GM18909 (cell line): ENCODE measurements around the gene MRPL20.
"Not testable (repeated sequence)": the region's sequence is repeated elsewhere in the genome, so short reads cannot be mapped to it uniquely, and the experiment has no call there.

ENCODE experiments used
- ATAC-seq: cut with Tn5 transposase; IDR thresholded peaks from one replicate; pipeline ENCODE4 v1.9.1; 2021; ENCODE audit warnings: mild to moderate bottlenecking; ENCODE audit not compliant: unreplicated experiment, poor library complexity

MRPL20 gene

GRCh38 chr1:1437904-1438376, 30.8 kb upstream of the MRPL20 start:
- ATAC-seq: peak; percentile 69

DNA sequence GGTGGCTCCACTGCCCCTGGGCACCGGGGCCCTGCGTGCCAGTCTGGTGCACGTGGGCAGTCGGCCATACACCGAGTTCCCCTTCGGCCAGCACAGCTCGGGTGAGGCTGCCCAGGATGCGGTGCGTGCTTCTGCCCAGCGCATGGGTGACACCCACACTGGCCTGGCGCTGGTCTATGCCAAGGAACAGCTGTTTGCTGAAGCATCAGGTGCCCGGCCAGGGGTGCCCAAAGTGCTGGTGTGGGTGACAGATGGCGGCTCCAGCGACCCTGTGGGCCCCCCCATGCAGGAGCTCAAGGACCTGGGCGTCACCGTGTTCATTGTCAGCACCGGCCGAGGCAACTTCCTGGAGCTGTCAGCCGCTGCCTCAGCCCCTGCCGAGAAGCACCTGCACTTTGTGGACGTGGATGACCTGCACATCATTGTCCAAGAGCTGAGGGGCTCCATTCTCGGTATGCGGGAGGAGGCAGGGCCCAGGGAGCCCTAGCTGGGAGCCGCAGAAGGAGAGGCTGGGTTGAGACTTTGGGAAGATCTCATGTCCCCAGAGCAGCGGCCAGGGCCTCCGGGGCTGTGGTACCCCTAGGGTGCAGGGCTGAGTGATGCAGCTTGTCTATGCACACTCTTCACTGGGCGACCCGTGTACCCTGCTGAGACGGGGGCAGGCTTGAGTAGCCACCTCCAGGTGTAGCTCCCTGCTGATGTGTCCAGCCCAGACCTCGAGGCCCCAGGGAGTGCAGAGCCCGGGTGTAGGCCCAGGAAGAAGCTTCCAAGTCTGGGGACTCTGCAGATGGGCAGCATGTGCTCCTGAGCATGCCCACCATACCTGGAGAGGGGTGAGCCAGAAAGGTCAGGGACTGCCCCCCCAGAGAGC, 30.2 kb upstream of the MRPL20 start:
- ATAC-seq: no peak

DNA sequence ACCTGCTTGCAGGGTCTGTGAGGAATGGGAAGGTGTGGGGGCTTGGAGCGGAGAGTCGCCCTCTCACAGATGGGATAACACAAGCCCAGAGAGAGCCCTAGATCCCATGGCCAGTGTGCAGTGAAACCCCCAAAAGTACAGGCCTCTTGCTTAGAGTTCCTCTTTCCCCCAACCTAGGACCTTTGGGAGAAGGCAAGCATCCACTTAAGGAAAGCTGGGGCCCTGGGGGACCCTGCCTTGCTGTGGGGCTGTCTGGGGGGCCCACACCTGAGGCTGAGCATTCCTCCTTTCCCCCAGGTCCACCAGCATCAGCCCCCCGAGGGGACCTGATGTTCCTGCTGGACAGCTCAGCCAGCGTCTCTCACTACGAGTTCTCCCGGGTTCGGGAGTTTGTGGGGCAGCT, 29.5 kb upstream of the MRPL20 start:
- ATAC-seq: no peak

DNA sequence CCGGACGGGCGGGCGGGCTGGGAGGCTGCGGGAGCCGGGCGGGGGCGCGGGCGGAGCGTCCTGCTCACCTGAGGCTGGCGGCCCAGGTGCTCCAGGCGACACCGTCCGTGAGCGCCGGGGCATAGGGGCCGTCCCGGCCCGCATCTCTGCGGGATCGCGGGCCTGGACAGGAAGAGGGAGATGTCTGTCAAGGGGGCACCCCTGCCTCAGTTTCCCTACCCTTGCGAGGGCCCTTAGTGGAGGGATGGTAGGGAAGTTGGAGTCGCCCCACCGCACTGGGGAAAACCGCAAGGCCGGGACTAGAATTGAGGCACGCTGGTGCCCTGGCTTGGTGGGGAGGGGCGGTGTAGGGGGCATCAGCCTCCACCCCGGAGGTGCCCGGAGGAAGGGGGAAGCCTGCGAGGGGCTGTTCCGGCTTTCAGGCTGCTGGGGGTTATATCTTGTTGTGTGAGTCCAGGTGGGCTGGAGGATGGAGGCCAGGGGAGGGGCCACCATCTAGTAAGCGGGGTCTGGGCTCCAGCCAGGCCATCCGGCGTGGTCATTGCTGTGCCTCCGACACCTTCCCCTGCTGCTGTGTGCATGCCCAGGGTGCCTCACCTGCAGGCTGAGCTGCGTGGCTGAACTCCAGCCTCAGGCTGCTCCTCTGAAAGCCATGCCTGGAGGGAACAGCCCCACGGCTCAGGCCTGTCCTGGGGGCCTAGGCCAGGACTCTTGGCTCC, 29.0 kb upstream of the MRPL20 start:
- no peak for ATAC-seq

- ATAC-seq: no peak
Measured at GRCh38 chr1:1435106-1435903, 28.2 kb upstream of the MRPL20 start, which contains the start of gene VWA1. Gene VWA1 (plus strand): TSS chr1:1435690. CDS start chr1:1435749, 59 bp downstream.

- no peak for ATAC-seq
Measured at GRCh38 chr1:1434824-1435105, 27.7 kb upstream of the MRPL20 start.

DNA sequence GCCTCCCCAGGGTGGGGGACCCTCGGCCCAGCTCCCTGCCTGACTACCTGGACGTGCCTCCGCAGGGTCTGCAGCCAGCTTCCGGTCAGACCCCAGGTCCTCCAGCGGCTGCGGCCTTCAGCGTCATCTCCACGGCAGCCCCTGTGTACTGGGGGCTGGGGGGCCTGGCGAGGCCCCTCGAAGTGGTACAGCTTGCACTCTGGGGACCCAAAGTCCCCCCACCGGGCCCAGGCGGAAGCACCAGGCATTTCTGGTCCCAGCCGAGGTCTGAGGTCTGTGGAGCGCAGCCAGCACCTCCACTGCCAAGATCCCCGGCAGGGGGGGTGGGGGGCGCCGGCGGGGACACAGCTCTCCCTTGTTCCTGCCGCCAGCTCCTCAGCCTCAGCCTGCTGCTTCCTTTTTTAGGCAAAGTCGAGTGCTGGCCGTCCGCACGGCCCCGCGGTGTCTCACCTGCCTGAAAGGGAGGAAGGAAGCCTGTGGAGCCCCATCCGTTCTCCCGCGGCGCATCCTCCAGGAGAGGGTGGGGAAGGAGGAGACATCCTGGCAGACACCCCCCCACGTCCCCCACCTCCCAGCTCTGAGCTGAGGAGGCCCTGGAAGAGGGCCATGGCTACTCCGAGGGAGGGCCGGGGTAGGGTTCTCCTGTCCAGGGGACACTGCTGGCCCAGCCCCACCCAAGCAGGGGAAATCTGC, 27.2 kb upstream of the MRPL20 start:
- no peak for ATAC-seq

DNA sequence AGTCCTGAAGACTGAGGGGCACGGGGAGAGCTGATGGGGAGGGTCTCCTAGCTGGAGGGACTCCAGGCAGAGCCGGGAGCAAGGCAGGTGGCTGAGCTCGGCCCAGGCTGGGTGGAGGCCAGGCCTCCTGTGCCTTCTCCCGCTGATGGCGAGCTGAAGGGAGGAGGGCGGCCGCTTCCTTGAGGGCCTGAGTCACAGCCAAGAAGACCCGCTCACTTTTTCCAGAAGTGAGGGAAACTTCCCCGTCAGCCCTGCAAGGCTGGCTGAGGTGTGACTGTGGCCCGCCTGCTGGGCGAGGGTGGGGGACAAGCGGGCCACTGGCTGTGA, 26.7 kb upstream of the MRPL20 start:
- ATAC-seq: no peak

DNA sequence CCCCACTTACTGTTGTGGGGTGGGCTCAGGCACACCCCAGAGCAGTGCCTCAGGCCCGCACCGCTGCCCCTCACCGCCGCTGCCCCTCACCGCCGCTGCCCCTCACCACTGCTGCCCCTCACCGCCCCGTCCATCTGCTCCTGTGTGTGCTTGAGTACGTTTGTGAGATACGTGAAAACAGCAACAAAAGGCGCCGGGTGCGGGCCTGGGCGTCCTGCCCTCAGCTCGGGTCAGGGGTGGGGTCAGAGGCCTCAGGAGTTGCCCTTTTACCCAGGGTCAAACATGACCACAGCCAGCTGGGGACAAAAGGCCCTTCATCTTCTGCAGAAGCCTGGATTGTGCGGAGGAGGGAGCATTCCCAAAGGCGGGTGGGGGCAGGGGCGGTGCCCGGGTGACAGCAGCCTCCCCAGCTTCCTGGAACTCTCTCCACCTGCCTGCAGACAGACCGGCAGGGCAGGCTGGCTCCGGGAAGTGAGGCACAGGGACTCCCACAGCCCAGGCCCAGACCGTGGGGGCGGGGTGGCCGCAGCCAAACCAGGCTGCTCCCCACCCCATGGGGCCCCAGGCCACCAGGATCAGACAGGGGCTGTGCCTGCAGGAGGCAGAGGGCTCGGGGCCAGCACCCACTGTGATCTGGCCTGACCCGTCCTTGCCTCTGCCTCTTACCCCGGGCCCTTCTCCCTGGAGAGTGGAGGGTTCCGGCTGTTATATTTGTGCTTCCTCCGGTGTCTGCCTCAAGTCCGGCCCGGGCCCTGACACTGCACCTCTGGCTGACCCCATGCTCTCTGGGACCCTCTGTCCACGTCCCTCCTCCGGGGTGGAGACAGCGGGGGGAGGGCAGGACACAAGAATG, 26.1 kb upstream of the MRPL20 start:
- ATAC-seq: no peak

GRCh38 chr1:1432274-1432950, 25.3 kb upstream of the MRPL20 start:
- ATAC-seq: no peak

DNA sequence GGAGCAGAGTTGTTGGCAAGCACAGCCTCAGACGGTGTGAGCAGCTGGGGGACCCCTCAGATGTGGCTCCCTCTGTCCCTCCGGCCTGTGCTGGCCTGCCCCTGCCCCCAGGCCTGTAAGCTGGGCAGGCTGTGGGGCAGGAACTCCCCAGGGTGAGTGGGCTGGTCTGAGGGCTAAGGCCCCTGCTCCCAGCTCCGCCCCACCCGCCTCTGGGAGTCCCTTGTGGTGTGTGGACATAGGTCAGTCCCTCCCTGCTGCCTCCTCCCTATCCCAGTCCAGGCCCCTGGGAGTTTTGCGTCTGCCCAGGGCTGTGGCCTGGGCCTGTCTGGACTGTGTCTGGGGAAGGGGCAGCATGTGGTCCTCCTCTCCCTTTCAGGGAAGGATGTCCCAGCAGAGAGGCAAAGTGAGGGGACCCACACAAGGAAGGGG, 24.8 kb upstream of the MRPL20 start:
- ATAC-seq: no peak

- no peak for ATAC-seq
Measured at GRCh38 chr1:1430992-1431844, 24.1 kb upstream of the MRPL20 start.

DNA sequence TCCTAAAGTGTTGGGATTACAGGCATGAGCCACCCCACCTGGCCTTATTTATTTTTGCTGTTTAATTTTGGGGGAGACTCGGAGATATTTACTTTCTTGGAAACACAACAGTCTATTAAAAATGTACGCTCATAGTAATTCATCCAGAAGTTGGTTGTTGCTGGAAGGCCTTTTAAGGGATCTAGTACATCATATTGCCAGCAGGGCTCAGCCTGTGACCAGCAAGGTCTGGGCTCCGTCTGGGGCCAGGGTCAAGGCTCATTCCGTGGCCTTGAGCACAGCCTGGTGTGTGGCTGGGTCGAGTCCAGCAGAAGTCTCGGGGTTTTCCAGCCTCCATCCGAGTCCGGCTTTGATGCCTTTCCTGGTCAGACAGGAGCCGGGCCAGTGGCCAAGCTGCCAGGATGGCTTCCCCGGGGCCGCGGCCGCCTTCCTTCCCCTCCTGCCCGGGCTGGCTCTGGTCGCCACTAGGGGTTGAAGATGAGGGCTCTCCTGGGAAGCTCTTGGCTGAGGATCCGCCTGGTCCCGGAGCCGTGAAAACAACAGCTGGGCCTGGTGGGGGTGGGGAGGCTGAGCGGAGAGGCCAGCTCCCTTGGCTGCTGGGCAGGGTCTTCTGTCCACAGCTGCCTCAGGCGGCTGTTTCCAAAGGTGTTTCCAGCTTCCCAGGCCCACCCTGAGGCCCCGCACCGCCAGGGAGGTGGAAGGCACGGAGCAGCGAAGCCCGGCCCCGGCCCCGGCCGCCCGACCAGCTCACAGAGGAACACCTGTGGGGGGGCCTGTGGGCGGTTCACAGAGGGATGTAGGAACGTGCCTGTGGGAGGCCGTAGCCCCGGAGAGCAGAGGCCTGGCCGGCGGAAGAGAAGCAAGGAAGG, 23.3 kb upstream of the MRPL20 start:
- ATAC-seq: no peak

- ATAC-seq: no peak
Measured at GRCh38 chr1:1429671-1430073, 22.6 kb upstream of the MRPL20 start.

DNA sequence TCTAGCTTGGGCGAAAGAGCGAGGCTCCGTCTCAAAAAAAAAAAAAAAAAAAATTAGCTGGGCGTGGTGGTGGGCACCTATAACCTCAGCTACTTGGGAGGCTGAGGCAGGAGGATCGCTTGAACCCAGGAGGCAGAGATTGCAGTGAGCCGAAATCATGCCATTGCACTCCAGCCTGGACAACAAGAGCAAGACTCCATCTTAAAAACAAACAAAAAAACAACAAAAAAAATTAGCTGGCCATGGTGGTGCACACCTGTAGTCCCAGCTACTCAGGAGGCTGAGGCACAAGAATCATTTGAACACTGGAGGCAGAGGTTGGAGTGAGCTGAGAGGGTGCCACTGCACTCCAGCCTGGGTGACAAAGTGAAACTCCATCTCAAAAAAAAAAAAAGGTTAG, 21.9 kb upstream of the MRPL20 start:
- not testable (repeated sequence) for ATAC-seq

GRCh38 chr1:1428174-1428573, 21.1 kb upstream of the MRPL20 start:
- no peak for ATAC-seq

DNA sequence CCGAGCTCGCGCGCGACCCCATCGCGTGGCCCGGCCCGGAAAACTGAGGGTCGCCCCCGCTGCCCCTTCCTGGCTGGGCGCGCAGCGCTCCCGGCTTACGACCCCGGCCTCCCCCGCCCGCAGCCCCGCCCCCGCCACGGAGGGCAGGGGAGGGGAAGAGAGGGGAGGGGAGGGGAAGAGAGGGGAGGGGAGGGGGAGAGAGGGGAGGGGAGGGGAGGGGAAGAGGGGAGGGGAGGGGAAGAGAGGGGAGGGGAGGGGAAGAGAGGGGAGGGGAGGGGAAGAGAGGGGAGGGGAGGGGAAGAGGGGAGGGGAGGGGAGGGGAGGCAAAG, 20.7 kb upstream of the MRPL20 start:
- ATAC-seq: no peak
